Measurements from ENCODE around the gene UST.
"Not testable (repeated sequence)": the region's sequence is repeated elsewhere in the genome, so short reads cannot be mapped to it uniquely, and the experiment has no call there.

UST gene

DNA sequence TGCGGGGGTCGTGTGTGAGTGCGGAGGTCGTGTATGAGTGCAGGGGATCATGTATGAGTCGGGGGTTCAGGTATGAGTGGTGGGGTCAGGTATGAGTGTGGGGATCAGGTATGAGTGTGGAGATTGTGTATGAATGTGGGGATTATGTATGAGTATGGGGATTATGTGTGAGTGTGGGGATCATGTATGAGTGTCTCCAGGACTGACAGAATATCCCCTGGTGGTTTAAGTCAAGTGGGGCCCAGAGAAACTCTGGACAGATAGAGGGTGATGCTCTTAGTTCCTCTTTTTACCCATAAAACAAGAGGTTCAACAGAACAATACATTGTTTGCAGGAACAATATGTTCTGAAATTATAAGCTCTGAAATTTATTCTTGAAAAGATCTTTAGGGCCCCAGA, 131.9 kb downstream of the UST start:
- DNase-seq (ENCODE audit: low read depth) = no peak
- TF ChIP-seq, protein P1, sequence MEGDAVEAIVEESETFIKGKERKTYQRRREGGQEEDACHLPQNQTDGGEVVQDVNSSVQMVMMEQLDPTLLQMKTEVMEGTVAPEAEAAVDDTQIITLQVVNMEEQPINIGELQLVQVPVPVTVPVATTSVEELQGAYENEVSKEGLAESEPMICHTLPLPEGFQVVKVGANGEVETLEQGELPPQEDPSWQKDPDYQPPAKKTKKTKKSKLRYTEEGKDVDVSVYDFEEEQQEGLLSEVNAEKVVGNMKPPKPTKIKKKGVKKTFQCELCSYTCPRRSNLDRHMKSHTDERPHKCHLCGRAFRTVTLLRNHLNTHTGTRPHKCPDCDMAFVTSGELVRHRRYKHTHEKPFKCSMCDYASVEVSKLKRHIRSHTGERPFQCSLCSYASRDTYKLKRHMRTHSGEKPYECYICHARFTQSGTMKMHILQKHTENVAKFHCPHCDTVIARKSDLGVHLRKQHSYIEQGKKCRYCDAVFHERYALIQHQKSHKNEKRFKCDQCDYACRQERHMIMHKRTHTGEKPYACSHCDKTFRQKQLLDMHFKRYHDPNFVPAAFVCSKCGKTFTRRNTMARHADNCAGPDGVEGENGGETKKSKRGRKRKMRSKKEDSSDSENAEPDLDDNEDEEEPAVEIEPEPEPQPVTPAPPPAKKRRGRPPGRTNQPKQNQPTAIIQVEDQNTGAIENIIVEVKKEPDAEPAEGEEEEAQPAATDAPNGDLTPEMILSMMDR (IDR thresholded peaks at IDR 0.05; ENCODE audit: low read depth, low read length, missing control alignments) = no peak
- no peak overlapping the region for H3K4me3 ChIP-seq (ENCODE audit: low read depth, low read length)

- not testable (repeated sequence) for DNase-seq (ENCODE audit: low read depth); H3K4me3 ChIP-seq (ENCODE audit: low read depth, low read length)
Measured at GRCh38 chr6:148880742-148881141, 133.9 kb downstream of the UST start.

DNA sequence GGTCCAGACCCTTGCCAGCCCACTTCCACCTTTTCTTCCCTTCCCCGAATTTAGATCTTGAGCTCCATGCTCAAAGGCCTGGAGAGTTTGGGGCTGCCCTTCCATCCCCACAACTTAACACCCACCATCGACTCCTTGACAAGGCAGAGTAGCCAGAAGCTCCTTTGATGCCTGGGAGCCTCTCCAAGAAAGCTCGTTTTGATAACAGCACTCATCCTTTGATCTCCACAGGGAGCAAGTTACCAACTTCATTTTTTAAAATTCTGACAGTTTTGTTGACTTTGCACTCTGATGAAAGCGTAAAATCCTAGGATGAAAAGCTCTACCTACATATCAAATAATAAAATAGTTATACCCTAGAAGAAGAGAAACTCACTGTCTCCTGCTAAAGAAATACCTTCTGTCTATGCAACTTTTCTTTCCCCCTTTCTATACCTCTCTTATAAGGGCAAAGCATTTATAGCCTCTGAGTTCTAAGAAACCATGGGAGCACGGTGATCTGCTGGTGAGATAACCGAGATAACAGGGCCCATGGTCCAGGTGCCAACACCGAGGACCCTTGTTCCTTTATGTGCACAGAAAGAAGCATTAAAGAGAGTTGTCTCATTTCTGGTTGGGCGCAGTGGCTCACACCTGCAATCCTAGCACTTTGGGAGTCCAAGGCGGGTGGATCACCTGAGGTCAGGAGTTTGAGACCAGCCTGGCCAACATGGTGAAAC, 134.9 kb downstream of the UST start:
- no peak overlapping the region for H3K4me3 ChIP-seq (ENCODE audit: low read depth, low read length)
- TF ChIP-seq, protein P1 (IDR thresholded peaks at IDR 0.05; ENCODE audit: low read depth, low read length, missing control alignments) = no peak
- DNase-seq (ENCODE audit: low read depth) = no peak

DNA sequence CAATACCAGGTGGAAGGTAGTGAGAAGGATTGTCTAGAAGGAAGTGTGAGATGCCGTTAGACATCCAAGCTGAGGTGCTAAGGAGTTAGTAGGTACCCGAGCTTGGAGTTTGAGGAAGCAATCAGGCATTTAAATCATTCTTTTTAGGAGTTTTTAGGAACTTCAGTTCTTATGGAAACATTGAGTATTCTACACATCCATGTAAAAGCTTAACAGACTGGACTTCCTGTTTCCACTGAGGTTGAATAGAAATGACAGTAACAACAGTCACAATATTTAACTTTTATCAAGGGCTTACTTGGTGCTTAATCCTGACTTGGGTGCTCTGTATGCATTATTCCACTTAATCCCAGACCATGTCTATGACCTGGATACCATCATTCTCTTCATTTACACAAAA, 136.4 kb downstream of the UST start:
- DNase-seq (ENCODE audit: low read depth) = no peak
- TF ChIP-seq, protein P1 (IDR thresholded peaks at IDR 0.05; ENCODE audit: low read depth, low read length, missing control alignments) = no peak
- no peak overlapping the region for H3K4me3 ChIP-seq (ENCODE audit: low read depth, low read length)

DNA sequence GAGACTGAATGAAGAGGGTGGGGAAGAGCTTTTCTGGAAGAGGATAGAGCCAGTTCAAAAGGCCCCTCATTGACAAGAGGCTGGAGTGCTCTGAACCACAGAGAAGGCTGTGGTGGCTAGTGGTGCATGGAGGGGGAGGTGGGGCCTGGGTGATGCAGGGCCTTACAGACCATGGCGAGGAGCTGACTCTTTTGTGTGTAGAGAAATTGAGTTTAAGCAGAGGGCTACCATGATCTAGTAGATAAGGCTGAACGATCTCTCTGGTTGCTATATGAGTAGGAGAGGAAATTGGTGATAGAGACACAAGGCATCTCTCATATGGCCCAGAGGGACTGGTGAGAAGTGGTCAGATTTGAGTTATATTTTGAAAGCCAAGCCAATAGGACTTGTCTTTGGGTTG, 137.6 kb downstream of the UST start:
- H3K4me3 ChIP-seq (ENCODE audit: low read depth, low read length) = no peak overlapping the region
- TF ChIP-seq, protein P1 (IDR thresholded peaks at IDR 0.05; ENCODE audit: low read depth, low read length, missing control alignments) = no peak
- no peak for DNase-seq (ENCODE audit: low read depth)

- DNase-seq (ENCODE audit: low read depth) = no peak
- H3K4me3 ChIP-seq (ENCODE audit: low read depth, low read length) = no peak overlapping the region
- TF ChIP-seq, protein P1 (IDR thresholded peaks at IDR 0.05; ENCODE audit: low read depth, low read length, missing control alignments) = no peak
Measured at GRCh38 chr6:148885136-148885865, 138.5 kb downstream of the UST start.

DNA sequence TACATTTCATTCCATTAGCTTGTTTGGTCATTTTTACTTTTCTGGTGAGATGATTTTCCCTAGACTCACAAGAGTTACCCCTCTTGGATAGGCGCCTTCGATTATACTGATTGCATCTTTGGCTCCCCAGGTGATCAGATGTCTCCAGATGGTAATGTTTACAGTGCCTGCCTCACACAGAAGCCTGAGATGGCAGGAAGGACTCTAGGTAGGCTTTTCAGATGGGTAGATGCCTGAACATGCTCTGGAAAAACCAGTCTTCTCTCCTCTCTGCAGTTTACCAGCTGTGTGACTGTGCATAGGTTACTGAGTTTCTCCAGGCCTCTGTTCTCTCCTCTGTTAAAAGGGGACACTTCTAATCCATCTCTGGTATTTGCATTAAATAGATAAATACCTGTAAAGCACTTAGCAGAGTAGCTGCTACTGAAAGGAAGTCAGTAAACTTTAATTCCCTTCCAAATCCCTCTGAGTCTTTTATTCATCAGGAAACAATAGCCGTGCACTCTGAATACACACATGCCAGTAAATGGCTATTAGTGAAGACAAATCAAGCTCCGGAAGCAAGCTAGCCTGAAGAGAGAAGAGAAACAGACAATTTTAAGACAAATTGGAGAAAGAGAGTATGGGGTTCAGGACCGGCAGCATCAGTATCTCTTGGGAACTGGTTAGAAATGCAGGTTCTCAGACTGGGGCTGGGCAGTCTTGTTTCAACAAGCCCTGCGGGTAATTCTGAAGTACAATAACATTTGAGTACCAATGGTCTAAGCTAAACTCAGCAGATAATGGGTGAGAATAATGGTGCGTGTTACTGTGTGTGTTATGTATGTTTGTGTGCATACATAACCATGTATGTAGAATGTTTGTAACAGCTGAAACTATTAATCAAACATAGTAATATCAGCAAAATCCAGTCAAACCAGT, 139.4 kb downstream of the UST start:
- TF ChIP-seq, protein P1 (IDR thresholded peaks at IDR 0.05; ENCODE audit: low read depth, low read length, missing control alignments) = no peak
- no peak for DNase-seq (ENCODE audit: low read depth)
- no peak overlapping the region for H3K4me3 ChIP-seq (ENCODE audit: low read depth, low read length)
